ENCODE measurements around the gene PSD4.

The PSD4 gene

GRCh38 chr2:113209011-113209645 is 35.4 kb downstream of the PSD4 start:
- no peak for DNase-seq

- DNase-seq, result no peak
These were observed 35.9 kb downstream of the PSD4 start for GRCh38 chr2:113209646-113210171.

GRCh38 chr2:113211226-113212105 is 37.7 kb downstream of the PSD4 start:
- no peak for DNase-seq

- no peak for DNase-seq
These were observed 38.7 kb downstream of the PSD4 start for GRCh38 chr2:113212245-113213060.

- no peak for DNase-seq
These were observed 39.5 kb downstream of the PSD4 start for GRCh38 chr2:113213061-113213930.

- no peak for DNase-seq
These were observed 40.4 kb downstream of the PSD4 start for GRCh38 chr2:113214141-113214540.

- no peak for DNase-seq
These were observed 41.3 kb downstream of the PSD4 start for GRCh38 chr2:113215056-113215455.

- DNase-seq, result no peak
These were observed 42.5 kb downstream of the PSD4 start for GRCh38 chr2:113216321-113216720.

GRCh38 chr2:113216891-113217454 is 43.2 kb downstream of the PSD4 start:
- DNase-seq, result no peak

- no peak for DNase-seq
These were observed 43.9 kb downstream of the PSD4 start for GRCh38 chr2:113217455-113218282.

- DNase-seq, result no peak
These were observed 44.7 kb downstream of the PSD4 start for GRCh38 chr2:113218283-113219091.

GRCh38 chr2:113219092-113219441 is 45.3 kb downstream of the PSD4 start:
- no peak for DNase-seq

- no peak for DNase-seq
These were observed 45.7 kb downstream of the PSD4 start for GRCh38 chr2:113219525-113219888.

GRCh38 chr2:113219889-113220641 is 46.3 kb downstream of the PSD4 start:
- DNase-seq, result no peak

- DNase-seq, result no peak
These were observed 47.4 kb downstream of the PSD4 start for GRCh38 chr2:113220970-113221708.

GRCh38 chr2:113221846-113222245 is 48.1 kb downstream of the PSD4 start:
- no peak for DNase-seq

GRCh38 chr2:113223813-113224212 is 50.0 kb downstream of the PSD4 start:
- DNase-seq, result no peak

GRCh38 chr2:113224647-113225236 is 51.0 kb downstream of the PSD4 start:
- no peak for DNase-seq
